Choroid plexus epithelial cell (primary cell): ENCODE results near the gene DBN1.

ENCODE experiments used
- DNase-seq: peaks from one replicate; pipeline ENCODE4 v3.0.0-alpha.2; 2010; ENCODE audit warnings: low read depth
- H3K4me3 ChIP-seq: 2 replicates; pipeline ENCODE4 v1.5.1; 2011; ENCODE audit warnings: low read depth, mild to moderate bottlenecking, control low read depth, low read length, moderate library complexity
- TF ChIP-seq, protein P1 (sequence below): conservative IDR thresholded peaks from 2 replicates; pipeline ENCODE4 v1.5.1; 2011; ENCODE audit warnings: low read depth, mild to moderate bottlenecking, control low read depth, inconsistent platforms, low read length, moderate library complexity

The DBN1 gene

DNA sequence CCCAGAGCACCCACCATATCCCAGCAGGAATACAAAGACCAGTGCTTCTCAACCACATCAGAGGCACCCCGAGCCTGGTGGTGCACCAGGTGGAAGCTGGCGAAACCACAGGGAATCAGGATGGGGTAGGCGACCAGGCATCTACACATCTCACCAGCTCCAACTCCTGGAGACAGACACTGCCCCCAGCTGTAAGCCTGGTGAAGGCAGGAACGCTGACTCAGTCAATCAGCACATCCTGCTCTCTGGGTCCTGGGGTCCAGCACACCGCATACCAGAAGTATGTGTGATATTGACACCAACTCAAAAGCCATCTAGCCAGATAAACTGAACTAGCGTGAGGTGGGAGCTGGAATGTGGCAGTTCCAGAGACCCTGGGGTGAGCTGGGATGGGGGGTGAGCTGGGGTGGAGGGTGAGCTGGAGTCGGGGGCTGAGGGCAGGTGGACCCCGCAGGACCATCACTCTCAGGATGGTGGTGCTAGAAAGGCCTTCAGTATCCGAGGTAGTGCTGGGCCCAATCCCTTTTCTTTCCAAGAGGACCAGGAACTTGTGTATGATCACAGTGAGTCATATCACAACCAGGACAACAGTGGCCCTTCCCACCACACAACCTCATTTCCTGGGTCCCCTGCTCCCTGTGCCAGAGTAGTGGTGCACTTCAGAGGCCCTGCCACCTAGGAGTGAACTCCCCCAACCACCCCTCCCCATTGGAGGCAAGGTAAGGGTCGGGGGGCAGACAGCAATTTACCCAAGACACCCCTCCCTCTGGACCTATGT, 2.5 kb downstream of the DBN1 start:
- TF ChIP-seq, protein P1, sequence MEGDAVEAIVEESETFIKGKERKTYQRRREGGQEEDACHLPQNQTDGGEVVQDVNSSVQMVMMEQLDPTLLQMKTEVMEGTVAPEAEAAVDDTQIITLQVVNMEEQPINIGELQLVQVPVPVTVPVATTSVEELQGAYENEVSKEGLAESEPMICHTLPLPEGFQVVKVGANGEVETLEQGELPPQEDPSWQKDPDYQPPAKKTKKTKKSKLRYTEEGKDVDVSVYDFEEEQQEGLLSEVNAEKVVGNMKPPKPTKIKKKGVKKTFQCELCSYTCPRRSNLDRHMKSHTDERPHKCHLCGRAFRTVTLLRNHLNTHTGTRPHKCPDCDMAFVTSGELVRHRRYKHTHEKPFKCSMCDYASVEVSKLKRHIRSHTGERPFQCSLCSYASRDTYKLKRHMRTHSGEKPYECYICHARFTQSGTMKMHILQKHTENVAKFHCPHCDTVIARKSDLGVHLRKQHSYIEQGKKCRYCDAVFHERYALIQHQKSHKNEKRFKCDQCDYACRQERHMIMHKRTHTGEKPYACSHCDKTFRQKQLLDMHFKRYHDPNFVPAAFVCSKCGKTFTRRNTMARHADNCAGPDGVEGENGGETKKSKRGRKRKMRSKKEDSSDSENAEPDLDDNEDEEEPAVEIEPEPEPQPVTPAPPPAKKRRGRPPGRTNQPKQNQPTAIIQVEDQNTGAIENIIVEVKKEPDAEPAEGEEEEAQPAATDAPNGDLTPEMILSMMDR = peak; percentile 48
- DNase-seq = peak; percentile 84
- peak overlapping the region; percentile 83 for H3K4me3 ChIP-seq

DNA sequence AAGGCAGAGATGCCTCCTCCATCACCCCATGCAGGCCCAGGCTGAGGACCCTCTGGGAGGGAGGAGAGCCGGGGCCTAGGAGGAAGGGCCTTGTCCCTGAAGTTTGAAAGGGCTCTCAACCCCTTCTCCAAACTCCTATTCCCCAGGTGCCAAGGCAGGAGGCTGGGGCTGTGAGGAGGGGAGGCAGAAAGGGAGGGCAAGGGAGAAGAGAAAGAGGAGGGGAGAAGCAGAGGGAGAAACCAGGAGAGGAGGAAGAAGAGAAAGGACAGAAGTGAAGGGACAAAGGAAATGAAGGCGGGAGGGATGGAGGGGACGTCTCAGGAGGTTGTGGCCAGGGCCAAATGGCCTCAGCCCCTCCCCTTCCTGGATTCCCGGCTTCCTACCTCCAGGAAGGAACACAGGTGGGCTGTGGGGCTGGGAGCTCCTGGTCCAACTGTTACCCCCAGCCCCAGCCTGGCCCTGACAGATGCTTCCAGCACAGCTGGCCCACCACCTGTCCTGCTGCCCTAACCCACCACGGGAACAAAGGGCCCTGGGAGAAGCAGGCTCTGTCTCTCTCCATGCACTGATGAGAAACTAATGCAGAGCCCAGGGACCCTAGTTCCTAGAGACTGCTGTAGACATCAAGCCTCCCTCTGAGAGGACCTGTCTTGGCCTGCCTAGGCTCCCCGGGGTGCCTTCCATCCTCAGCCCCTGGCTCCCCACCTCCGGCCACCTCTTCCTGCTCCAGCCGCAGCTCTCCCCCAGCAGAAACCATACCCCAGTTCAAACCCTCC, 3.5 kb downstream of the DBN1 start:
- TF ChIP-seq, protein P1 = no peak
- H3K4me3 ChIP-seq = peak overlapping the region; percentile 83
- DNase-seq = no peak

- peak; percentile 83 for DNase-seq
- H3K4me3 ChIP-seq = no peak overlapping the region
Observed at GRCh38 chr5:177468685-177469628, 4.5 kb downstream of the DBN1 start.

DNA sequence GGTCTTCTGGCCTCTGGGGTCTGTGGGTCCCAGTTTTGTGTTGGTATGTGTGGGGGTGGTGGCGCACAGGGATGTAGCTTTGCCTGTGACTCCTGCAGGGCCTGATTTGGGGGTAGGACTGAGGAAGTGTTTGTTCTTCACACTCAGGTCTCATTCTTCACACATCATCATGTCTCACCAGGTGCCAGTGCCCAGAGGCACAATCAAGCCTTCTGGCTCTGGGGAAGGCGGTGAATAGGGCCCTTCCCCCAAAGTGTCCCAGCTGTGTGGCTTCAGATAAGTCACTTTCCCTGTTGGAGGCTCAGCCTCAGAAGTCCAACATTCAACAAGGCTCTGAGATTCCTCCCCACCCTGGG, 5.1 kb downstream of the DBN1 start:
- TF ChIP-seq, protein P1 = no peak
- no peak overlapping the region for H3K4me3 ChIP-seq
- no peak for DNase-seq

More at GRCh38 chr5:177468685-177469628, 4.5 kb downstream of the DBN1 start:
- TF ChIP-seq, protein P1 = no peak

DNA sequence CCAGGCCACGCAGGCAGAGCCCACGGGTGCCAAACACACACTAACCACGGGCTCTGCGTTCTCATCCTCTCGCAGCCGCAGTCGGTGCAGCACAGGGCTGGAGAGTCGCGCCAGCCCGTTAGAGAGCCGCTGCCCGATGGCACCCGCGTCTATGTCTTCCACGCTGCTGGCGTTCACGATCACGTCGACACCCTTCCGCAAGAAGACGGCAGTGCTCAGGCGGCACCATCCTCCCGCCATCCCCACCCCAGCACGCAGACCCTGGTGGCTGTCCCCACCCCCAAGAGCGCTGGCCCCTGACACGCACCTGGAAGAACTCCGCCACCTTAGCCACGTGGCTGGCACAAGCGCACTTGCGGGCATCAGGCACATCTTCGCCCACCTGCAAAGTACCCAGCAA, 6.0 kb downstream of the DBN1 start:
- no peak overlapping the region for H3K4me3 ChIP-seq
- no peak for DNase-seq
- TF ChIP-seq, protein P1 = no peak

DNA sequence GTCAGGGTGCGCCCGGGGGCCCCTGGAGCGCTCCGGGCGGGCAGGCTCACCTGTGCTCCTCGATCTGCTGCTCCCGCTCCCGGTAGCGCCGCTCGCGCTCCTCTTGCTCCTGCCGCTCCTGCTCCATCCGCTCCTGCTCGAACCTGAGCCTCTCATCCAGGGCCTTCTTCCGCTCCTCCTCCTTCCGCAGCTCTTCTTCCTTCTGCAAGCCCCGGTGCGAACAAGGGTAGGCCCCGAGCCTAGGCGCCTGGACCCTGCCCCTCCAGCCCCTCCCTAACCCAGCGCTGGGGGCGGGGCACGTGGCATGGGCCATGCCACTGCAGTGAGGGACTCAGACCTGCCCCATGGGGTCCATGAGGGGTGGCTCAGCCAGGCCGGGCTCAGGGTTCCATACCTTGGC, 6.6 kb downstream of the DBN1 start:
- no peak for DNase-seq
- TF ChIP-seq, protein P1 = no peak
- H3K4me3 ChIP-seq = no peak overlapping the region
